Trophoblast cell (in vitro differentiated cells and primary cell): Measurements from ENCODE around the gene AHNAK2.

ENCODE experiments used
- DNase-seq, 2 donors: peaks; one replicate each; pipeline ENCODE4 v3.0.0-alpha.2; 2016
- H2AFZ ChIP-seq: 2 replicates; pipeline ENCODE4 v1.6.1; 2013; ENCODE audit warnings: low read length, moderate library complexity, mild to moderate bottlenecking; ENCODE audit not compliant: insufficient read depth, poor library complexity
- H2AK5ac ChIP-seq: 2 replicates; pipeline ENCODE4 v1.6.1; 2013; ENCODE audit warnings: mild to moderate bottlenecking, low read length
- H2BK120ac ChIP-seq: 2 replicates; pipeline ENCODE4 v1.6.1; 2013; ENCODE audit warnings: low read length, mild to moderate bottlenecking, moderate library complexity; ENCODE audit not compliant: insufficient read depth, poor library complexity
- H2BK12ac ChIP-seq: 2 replicates; pipeline ENCODE4 v1.6.1; 2013; ENCODE audit warnings: mild to moderate bottlenecking, low read length, moderate library complexity
- H2BK5ac ChIP-seq: 2 replicates; pipeline ENCODE4 v1.6.1; 2013; ENCODE audit warnings: low read length, low read depth, moderate library complexity, mild to moderate bottlenecking; ENCODE audit not compliant: poor library complexity
- H3K14ac ChIP-seq: 2 replicates; pipeline ENCODE4 v1.6.1; 2013; ENCODE audit warnings: mild to moderate bottlenecking, low read length
- H3K18ac ChIP-seq: 2 replicates; pipeline ENCODE4 v1.6.1; 2013; ENCODE audit warnings: mild to moderate bottlenecking, low read length
- H3K23ac ChIP-seq: 2 replicates; pipeline ENCODE4 v1.6.1; 2013; ENCODE audit warnings: low read length
- H3K27ac ChIP-seq: 2 replicates; pipeline ENCODE4 v1.5.1; 2013; ENCODE audit warnings: low read depth, mild to moderate bottlenecking, inconsistent platforms, low read length, moderate library complexity
- H3K27me3 ChIP-seq: 2 replicates; pipeline ENCODE4 v1.6.1; 2013; ENCODE audit warnings: inconsistent platforms, mild to moderate bottlenecking, low read length, moderate library complexity; ENCODE audit not compliant: insufficient read depth
- H3K36me3 ChIP-seq, 2 experiments: 1 replicate in 1 of 2; 2 replicates in 1 of 2; pipeline ENCODE4 v1.6.1; 2013; ENCODE audit warnings: low read length in 2 of 2, mild to moderate bottlenecking in 2 of 2, moderate library complexity in 1 of 2; ENCODE audit not compliant: insufficient read depth in 2 of 2, control insufficient read depth in 1 of 2
- H3K4ac ChIP-seq: 2 replicates; pipeline ENCODE4 v1.6.1; 2013; ENCODE audit warnings: low read depth, mild to moderate bottlenecking, low read length, moderate library complexity
- H3K4me1 ChIP-seq, 2 experiments: 1 replicate in 1 of 2; 2 replicates in 1 of 2; pipeline ENCODE4 v1.6.1; 2013; ENCODE audit warnings: low read length in 2 of 2, mild to moderate bottlenecking in 2 of 2, moderate library complexity in 1 of 2; ENCODE audit not compliant: insufficient read depth in 2 of 2, control insufficient read depth in 1 of 2
- H3K4me2 ChIP-seq: 2 replicates; pipeline ENCODE4 v1.6.1; 2013; ENCODE audit warnings: inconsistent platforms, mild to moderate bottlenecking, low read length, moderate library complexity
- H3K4me3 ChIP-seq: 2 replicates; pipeline ENCODE4 v1.5.1; 2013; ENCODE audit warnings: mild to moderate bottlenecking, low read depth, low read length, inconsistent platforms
- H3K79me1 ChIP-seq: one replicate; pipeline ENCODE4 v1.6.1; 2013; ENCODE audit warnings: low read length
- H3K79me2 ChIP-seq: 2 replicates; pipeline ENCODE4 v1.6.1; 2013; ENCODE audit warnings: low read length, mild to moderate bottlenecking; ENCODE audit not compliant: control insufficient read depth, insufficient read depth, poor library complexity
- H3K9ac ChIP-seq: 2 replicates; pipeline ENCODE4 v1.6.1; 2013; ENCODE audit warnings: mild to moderate bottlenecking, low read length
- H3K9me3 ChIP-seq: 2 replicates; pipeline ENCODE4 v1.6.1; 2013; ENCODE audit warnings: low read depth, mild to moderate bottlenecking, control low read depth, inconsistent platforms, low read length; ENCODE audit not compliant: insufficient read depth
- H4K12ac ChIP-seq: 2 replicates; pipeline ENCODE4 v1.6.1; 2013; ENCODE audit warnings: low read depth, mild to moderate bottlenecking, low read length, moderate library complexity
- H4K8ac ChIP-seq: 2 replicates; pipeline ENCODE4 v1.6.1; 2013; ENCODE audit warnings: low read depth, mild to moderate bottlenecking, low read length, moderate library complexity
- H4K91ac ChIP-seq: one replicate; pipeline ENCODE4 v1.6.1; 2013; ENCODE audit warnings: low read depth, mild to moderate bottlenecking, low read length, moderate library complexity
- WGBS: extraction: QIAGEN DNeasy Blood & Tissue Kit; methylation state at CpG from one replicate; pipeline ENCODE4 v1.1.7; 2013; ENCODE audit warnings: missing lambda C conversion rate; ENCODE audit not compliant: insufficient read length, insufficient coverage; ENCODE audit errors: extremely low coverage; 5-methylcytosine and 5-hydroxymethylcytosine counted together

Gene AHNAK2

DNA sequence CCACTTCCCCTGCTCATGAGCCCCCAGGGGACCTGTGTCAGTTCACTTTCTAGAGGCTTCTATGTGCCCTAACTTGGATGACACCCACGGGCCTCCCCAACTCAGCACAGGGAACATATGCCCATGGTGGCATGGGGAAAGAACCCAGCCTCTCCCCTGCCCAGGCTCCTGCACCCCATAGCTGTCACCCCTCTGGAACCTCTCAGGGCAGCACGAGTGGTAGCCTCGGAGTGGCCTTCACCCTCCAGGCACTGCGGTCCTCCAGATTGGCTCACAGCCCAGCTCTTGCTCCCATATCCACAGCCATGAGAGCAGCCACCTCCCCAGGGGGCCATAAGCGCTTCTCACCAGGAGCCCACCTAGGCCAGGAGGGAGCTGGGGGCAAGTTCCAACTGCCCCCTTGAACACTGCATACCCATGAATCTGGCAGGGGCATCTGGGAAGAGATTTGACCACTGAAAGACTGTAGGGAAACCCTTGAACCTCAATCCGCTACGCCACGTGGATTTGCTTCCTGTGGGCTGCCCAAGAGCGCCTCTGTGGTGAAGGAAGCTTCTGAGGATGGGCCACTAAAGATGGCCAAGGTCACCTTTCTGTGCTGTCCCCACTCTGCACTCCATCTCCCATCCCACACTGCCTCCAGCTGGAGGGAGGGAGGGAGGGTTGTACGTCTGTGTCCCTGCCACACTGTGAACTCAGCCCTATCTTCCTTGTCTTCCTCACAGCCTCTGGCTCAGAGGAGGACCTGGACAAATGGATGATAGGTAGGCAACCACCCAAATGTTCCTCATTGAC, 41.6 kb downstream of the AHNAK2 start:
- Histone ChIP-seq H3K23ac (no peak overlapping the region), H3K79me2 (no peaks in the 10 kb centered on the region), H4K8ac (no peak overlapping the region), H3K79me1 (no peaks in the 10 kb centered on the region), H3K4me2 (no peak overlapping the region), H3K36me3 (no peaks in the 10 kb centered on the region), H3K14ac (no peak overlapping the region), H2BK120ac (no peak overlapping the region), H3K4ac (no peak overlapping the region), H3K18ac (no peak overlapping the region), H3K9me3 (peaks cover 14% of the 10 kb centered on the region), H2AFZ (no peak overlapping the region), H4K91ac (no peak overlapping the region), H2BK5ac (no peak overlapping the region), H2AK5ac (no peak overlapping the region), H4K12ac (no peak overlapping the region), H2BK12ac (no peak overlapping the region), H3K27me3 (peaks cover 36% of the 10 kb centered on the region), H3K27ac (no peak overlapping the region), H3K4me1 (peaks cover 0 to 2% of the 10 kb centered on the region in 2 experiments), H3K4me3 (no peak overlapping the region), H3K9ac (no peak overlapping the region)
- WGBS = no CpG with 5 or more reads among the region's 10 CpGs
- DNase-seq = no peak

DNA sequence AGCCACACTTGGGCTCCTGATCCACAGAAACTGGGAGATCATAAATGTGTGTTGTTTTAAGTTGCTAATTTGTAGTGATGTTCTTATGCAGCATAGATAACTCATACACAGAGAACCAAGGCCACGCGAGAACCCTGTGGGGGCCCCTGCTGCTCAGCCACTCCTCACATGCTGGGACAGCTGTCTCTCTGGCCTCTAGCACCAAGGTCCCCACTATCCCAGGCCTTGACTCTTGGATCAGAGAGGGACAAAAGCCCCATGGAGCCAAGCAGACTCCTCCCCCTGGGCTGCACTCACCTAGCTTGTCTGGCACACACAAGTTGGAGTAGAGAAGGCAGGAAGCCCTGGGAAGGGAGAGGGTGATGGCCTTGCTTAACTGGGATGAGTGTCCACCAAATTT, 42.2 kb downstream of the AHNAK2 start:
- no peak overlapping the region for H3K14ac ChIP-seq
- no peak overlapping the region for H4K12ac ChIP-seq
- no peak overlapping the region for H2BK12ac ChIP-seq
- H2AFZ ChIP-seq = no peak overlapping the region
- no peaks in the 10 kb centered on the region for H3K36me3 ChIP-seq
- H2BK120ac ChIP-seq = no peak overlapping the region
- H4K91ac ChIP-seq = no peak overlapping the region
- WGBS = no CpG with 5 or more reads among the region's 2 CpGs
- DNase-seq = no peak
- H3K4me1 ChIP-seq = peaks cover 0 to 2% of the 10 kb centered on the region in 2 experiments
- H3K27me3 ChIP-seq = peaks cover 41% of the 10 kb centered on the region
- H3K27ac ChIP-seq = no peak overlapping the region
- no peak overlapping the region for H3K18ac ChIP-seq
- H3K9me3 ChIP-seq = peaks cover 15% of the 10 kb centered on the region
- no peak overlapping the region for H3K4me3 ChIP-seq
- H3K79me1 ChIP-seq = no peaks in the 10 kb centered on the region
- H3K79me2 ChIP-seq = no peaks in the 10 kb centered on the region
- no peak overlapping the region for H3K23ac ChIP-seq
- H4K8ac ChIP-seq = no peak overlapping the region
- H3K9ac ChIP-seq = no peak overlapping the region
- no peak overlapping the region for H3K4me2 ChIP-seq
- H2BK5ac ChIP-seq = no peak overlapping the region
- no peak overlapping the region for H2AK5ac ChIP-seq
- H3K4ac ChIP-seq = no peak overlapping the region

DNA sequence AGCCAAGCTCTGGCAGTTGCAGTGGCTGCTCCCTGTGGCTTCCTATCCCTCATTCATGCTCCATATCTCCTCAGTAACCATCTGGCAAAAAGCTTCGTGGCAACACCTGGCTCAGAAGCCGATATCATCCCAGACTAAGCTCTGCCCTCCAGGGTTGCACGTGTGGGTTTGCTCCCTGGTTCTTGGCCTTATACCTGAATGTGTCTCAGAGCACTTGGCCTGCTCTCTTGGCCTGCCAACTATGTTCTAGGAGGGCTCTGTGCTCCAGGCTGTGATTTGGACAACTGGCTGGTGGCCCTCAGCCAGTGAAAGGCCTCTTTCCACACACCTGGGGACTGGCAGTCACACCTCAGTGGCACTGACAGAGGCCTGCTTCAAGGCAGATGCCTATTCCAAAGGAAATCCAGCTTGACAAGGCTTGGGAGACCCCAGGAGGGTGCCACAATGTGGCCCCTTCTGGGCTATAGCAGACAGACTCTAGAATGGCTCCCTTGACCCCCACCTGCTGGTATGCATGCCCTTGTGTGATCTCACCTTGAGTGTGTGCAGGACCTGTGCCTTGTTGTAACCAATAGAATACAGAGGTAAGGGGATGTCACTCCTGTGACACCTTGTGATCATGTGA, 43.0 kb downstream of the AHNAK2 start:
- no CpG with 5 or more reads among the region's 3 CpGs for WGBS
- peaks cover 48% of the 10 kb centered on the region for H3K27me3 ChIP-seq
- no peak overlapping the region for H2BK12ac ChIP-seq
- H3K27ac ChIP-seq = no peak overlapping the region
- no peak for DNase-seq
- H4K12ac ChIP-seq = no peak overlapping the region
- H3K14ac ChIP-seq = no peak overlapping the region
- no peak overlapping the region for H2BK5ac ChIP-seq
- no peak overlapping the region for H3K4me2 ChIP-seq
- H3K79me2 ChIP-seq = no peaks in the 10 kb centered on the region
- no peak overlapping the region for H4K8ac ChIP-seq
- H3K4me1 ChIP-seq = peaks cover 0 to 2% of the 10 kb centered on the region in 2 experiments
- no peak overlapping the region for H3K9ac ChIP-seq
- no peak overlapping the region for H3K23ac ChIP-seq
- H3K79me1 ChIP-seq = no peaks in the 10 kb centered on the region
- peaks cover 15% of the 10 kb centered on the region for H3K9me3 ChIP-seq
- no peaks in the 10 kb centered on the region for H3K36me3 ChIP-seq
- H3K4me3 ChIP-seq = no peak overlapping the region
- H2BK120ac ChIP-seq = no peak overlapping the region
- no peak overlapping the region for H4K91ac ChIP-seq
- H2AFZ ChIP-seq = no peak overlapping the region
- H3K4ac ChIP-seq = no peak overlapping the region
- no peak overlapping the region for H2AK5ac ChIP-seq
- no peak overlapping the region for H3K18ac ChIP-seq

DNA sequence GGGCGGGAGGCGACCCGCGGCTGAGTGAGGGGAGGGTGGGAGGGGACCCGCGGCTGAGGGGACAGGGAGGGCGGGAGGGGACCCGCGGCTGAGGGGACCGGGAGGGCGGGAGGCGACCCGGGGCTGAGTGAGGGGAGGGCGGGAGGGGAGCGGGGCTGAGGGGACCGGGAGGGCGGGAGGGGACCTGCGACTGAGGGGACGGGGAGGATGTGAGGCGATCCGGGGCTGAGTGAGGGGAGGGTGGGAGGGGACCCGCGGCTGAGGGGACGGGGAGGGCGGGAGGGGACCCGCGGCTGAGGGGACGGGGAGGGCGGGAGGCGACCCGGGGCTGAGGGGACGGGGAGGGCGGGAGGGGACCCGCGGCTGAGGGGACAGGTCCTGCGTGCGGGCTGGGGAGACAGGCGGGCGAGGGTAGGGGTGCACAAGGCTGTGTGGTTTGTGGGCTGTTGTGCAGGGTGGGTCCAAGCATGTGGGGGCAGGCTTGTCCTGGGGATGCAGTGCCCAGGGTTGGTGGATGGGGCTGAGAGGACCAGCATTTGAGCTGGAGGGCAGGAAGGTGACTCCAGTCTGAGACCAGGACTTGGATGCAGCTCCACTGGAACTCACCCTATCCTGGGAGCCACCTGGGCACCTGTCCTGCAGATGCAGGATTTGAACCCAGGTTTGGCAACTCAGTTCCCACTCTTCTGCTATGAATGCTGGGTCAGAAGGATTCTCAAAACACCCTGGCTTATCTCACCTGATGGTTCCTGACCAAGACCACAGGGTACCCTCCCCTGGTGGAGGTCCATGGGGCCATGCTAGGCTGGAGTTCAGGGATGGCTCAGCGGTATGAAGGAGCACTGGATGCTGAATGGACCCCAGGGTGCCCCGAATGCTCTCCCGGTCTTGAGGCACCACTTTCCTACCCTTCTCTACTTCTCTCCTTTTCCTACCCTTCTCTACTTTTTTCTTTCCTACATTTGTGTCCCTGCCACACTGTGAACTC, 44.1 kb downstream of the AHNAK2 start:
- peaks cover 13% of the 10 kb centered on the region for H3K9me3 ChIP-seq
- H4K91ac ChIP-seq = no peak overlapping the region
- H3K4me3 ChIP-seq = no peak overlapping the region
- peaks cover 48% of the 10 kb centered on the region for H3K27me3 ChIP-seq
- H3K14ac ChIP-seq = no peak overlapping the region
- H3K79me2 ChIP-seq = no peaks in the 10 kb centered on the region
- no peak overlapping the region for H3K4me2 ChIP-seq
- no peak overlapping the region for H3K27ac ChIP-seq
- no peak overlapping the region for H2AK5ac ChIP-seq
- H4K8ac ChIP-seq = no peak overlapping the region
- no CpG with 5 or more reads among the region's 42 CpGs for WGBS
- H3K18ac ChIP-seq = no peak overlapping the region
- H3K9ac ChIP-seq = no peak overlapping the region
- no peaks in the 10 kb centered on the region for H3K79me1 ChIP-seq
- no peak overlapping the region for H2BK12ac ChIP-seq
- no peak overlapping the region for H2BK120ac ChIP-seq
- H3K23ac ChIP-seq = no peak overlapping the region
- no peak overlapping the region for H2BK5ac ChIP-seq
- H3K36me3 ChIP-seq = no peaks in the 10 kb centered on the region
- H3K4ac ChIP-seq = no peak overlapping the region
- no peak overlapping the region for H4K12ac ChIP-seq
- no peak overlapping the region for H2AFZ ChIP-seq
- peaks cover 0 to 2% of the 10 kb centered on the region in 2 experiments for H3K4me1 ChIP-seq
- DNase-seq = no peak
